Sigmoid colon (tissue), 7 donors: ENCODE data around the gene EFNA5. TPM values are rescaled to one million over a fixed set of nuclear protein-coding genes. Genes with fewer than 3 reads are reported as not detected.

Experiments
- DNase-seq: peaks from one replicate; pipeline ENCODE4 v3.0.0-alpha.2; 2019
- H3K27ac ChIP-seq, 4 donors: fragments of 200-600 bp; sonication (generic); one replicate each; pipeline ENCODE4 v1.5.1; 2016 to 2019; ENCODE audit warnings: mild to moderate bottlenecking in 1 of 4
- H3K27me3 ChIP-seq, 3 donors: fragments of 200-600 bp; sonication (generic); one replicate each; pipeline ENCODE4 v1.5.1; 2019; ENCODE audit warnings: mild to moderate bottlenecking in 1 of 3
- H3K36me3 ChIP-seq, 4 donors: fragments of 200-600 bp; sonication (generic); one replicate each; pipeline ENCODE4 v1.5.1; 2016 to 2019
- H3K4me1 ChIP-seq, 4 donors: fragments of 200-600 bp; sonication (generic); one replicate each; pipeline ENCODE4 v1.5.1; 2017 to 2019
- H3K4me3 ChIP-seq, 4 donors: fragments of 200-600 bp; sonication (generic); one replicate each; pipeline ENCODE4 v1.5.1; 2017 to 2019; ENCODE audit warnings: mild to moderate bottlenecking in 2 of 4, moderate library complexity in 1 of 4
- H3K9me3 ChIP-seq, 4 donors: fragments of 200-600 bp in 3 of 4; sonication (generic) in 3 of 4; one replicate each; pipeline versions ENCODE4 v1.5.1 to v1.6.1; 2013 to 2019
- CTCF ChIP-seq, 4 experiments: fragments of 450-650 bp in 3 of 4; fragments of 200-600 bp in 1 of 4; IDR thresholded peaks; one replicate each; pipeline ENCODE4 v1.5.1; 2016 to 2019; ENCODE audit warnings: antibody characterized with exemption in 4 of 4, mild to moderate bottlenecking in 3 of 4, moderate library complexity in 2 of 4
- EP300 ChIP-seq, 4 donors: sonication (generic); formaldehyde crosslinking; IDR thresholded peaks; one replicate each; pipeline ENCODE4 v1.6.1; 2017; ENCODE audit warnings: antibody characterized with exemption in 4 of 4
- POLR2A ChIP-seq, 2 donors: fragments of 450-650 bp; IDR thresholded peaks; one replicate each; pipeline ENCODE4 v1.6.1; 2016; ENCODE audit warnings: antibody characterized with exemption in 2 of 2, mild to moderate bottlenecking in 2 of 2, moderate library complexity in 2 of 2
- POLR2AphosphoS5 ChIP-seq, 4 donors: sonication (generic); formaldehyde crosslinking; IDR thresholded peaks; one replicate each; pipeline ENCODE4 v1.6.1; 2017; ENCODE audit warnings: antibody characterized with exemption in 4 of 4
- WGBS, 2 donors: extraction: QIAGEN DNeasy Blood & Tissue Kit; methylation state at CpG; one replicate each; pipeline ENCODE4 v1.1.7; 2013; 5-methylcytosine and 5-hydroxymethylcytosine counted together
- intact Hi-C: fragments of 100-400 bp; cut with DNase I; formaldehyde crosslinking; loops from one replicate; pipeline ENCODE4 v1.15.1; 2023
- polyA plus RNA-seq, 3 donors: library from polyadenylated mRNA; stranded (reverse); fragments of 200-250 nt; gene quantifications; one replicate each; pipeline ENCODE4 v1.2.3, GENCODE V29; 2013
- total RNA-seq, 4 donors: library from RNA; depleted of rRNA; stranded (reverse); fragments of >200 nt; gene quantifications; one replicate each; pipeline ENCODE4 v1.1.0, GENCODE V29; 2016
- donor health status: healthy with polysubstance abuse.
- donor health status: Bipolar disorder and iron deficiency.
- donor health status: healthy.

EFNA5 gene
- total and polyA plus RNA-seq, 7 donors, result 0.60 to 10.8 (median 6.8) TPM

DNA sequence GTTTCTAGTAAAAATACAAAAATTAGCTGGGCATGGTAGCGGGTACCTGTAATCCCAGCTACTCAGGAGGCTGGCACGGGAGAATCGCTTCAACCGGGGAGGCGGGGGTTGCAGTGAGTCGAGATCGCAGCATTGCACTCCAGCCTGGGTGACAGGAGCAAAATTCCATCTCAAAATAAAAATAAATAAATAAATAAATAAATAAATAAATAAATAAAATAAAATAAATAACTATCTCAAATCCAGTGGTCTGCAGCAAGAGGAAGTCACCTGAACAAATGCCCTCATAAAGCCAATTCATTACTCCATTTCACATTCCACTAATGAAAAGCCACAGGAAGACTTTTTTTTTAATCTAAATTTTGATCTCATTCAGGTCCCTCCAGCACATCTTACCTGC is 114.2 kb downstream of the EFNA5 start:
- intact Hi-C loops, result no loop called here
- H3K27ac ChIP-seq, result no peak overlapping the region
- no peaks in the 10 kb centered on the region for H3K4me1 ChIP-seq
- no peak for DNase-seq
- no peak overlapping the region for H3K4me3 ChIP-seq
- H3K36me3 ChIP-seq, result no peaks in the 10 kb centered on the region
- TF ChIP-seq POLR2AphosphoS5 (IDR thresholded peaks at IDR 0.05) (no peak), EP300 (IDR thresholded peaks at IDR 0.05) (no peak), POLR2A (IDR thresholded peaks at IDR 0.05) (no peak), CTCF (IDR thresholded peaks at IDR 0.05) (no peak)
- H3K27me3 ChIP-seq, result no peaks in the 10 kb centered on the region
- H3K9me3 ChIP-seq, result no peaks in the 10 kb centered on the region
- WGBS, 2 donors, result 98% methylated on average over 7 of the region's 7 CpGs

GRCh38 chr5:107555425-107556090 is 115.2 kb downstream of the EFNA5 start:
- intact Hi-C loops, result no loop called here
- no peak for DNase-seq
- no peak for TF ChIP-seq CTCF (IDR thresholded peaks at IDR 0.05)
- TF ChIP-seq POLR2A (IDR thresholded peaks at IDR 0.05), result no peak
- TF ChIP-seq EP300 (IDR thresholded peaks at IDR 0.05), result no peak
- TF ChIP-seq POLR2AphosphoS5 (IDR thresholded peaks at IDR 0.05), result no peak
- no peaks in the 10 kb centered on the region for H3K36me3 ChIP-seq
- H3K4me1 ChIP-seq, result no peaks in the 10 kb centered on the region
- no peak overlapping the region for H3K4me3 ChIP-seq
- H3K27ac ChIP-seq, result no peak overlapping the region
- 92 to 95% methylated on average over 4 of the region's 4 CpGs for WGBS, 2 donors
- no peaks in the 10 kb centered on the region for H3K27me3 ChIP-seq
- no peaks in the 10 kb centered on the region for H3K9me3 ChIP-seq

- Histone ChIP-seq H3K27ac (no peak overlapping the region), H3K4me1 (no peaks in the 10 kb centered on the region), H3K36me3 (no peaks in the 10 kb centered on the region), H3K9me3 (no peaks in the 10 kb centered on the region), H3K4me3 (no peak overlapping the region), H3K27me3 (no peaks in the 10 kb centered on the region)
- 88 to 90% methylated on average over 7 of the region's 7 CpGs for whole genome bisulfite sequencing, 2 donors
- intact Hi-C loops, result no loop called here
- TF ChIP-seq CTCF (IDR thresholded peaks at IDR 0.05) (no peak), POLR2AphosphoS5 (IDR thresholded peaks at IDR 0.05) (no peak), POLR2A (IDR thresholded peaks at IDR 0.05) (no peak), EP300 (IDR thresholded peaks at IDR 0.05) (no peak)
- no peak for DNase-seq
Measured at GRCh38 chr5:107554776-107555424, 115.8 kb downstream of the EFNA5 start.

DNA sequence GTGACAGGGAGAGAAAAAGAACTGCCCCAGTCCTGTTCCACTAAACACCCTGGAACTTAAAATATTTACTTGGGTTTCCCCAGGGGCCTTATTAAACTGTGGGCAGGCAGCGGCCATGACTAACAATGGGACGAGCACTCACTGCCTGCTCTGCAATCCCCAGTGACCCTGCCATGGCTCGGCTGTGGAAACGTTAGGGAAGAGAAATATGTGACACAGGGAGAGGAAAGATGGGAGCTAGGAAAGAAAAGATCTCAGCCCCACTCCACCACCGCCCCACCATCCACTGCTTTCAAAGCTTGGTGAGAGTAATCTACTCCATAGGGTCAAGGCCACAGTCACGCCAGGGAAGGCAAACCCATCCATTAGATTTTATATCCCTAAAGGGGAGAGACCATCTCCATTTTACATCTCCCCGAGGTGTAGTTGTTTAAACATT is 117.6 kb downstream of the EFNA5 start:
- no peak for DNase-seq
- intact Hi-C loops, result no loop called here
- Histone ChIP-seq H3K4me3 (no peak overlapping the region), H3K27me3 (no peaks in the 10 kb centered on the region), H3K4me1 (no peaks in the 10 kb centered on the region), H3K9me3 (no peaks in the 10 kb centered on the region), H3K36me3 (no peaks in the 10 kb centered on the region), H3K27ac (no peak overlapping the region)
- 84 to 88% methylated on average over 7 of the region's 7 CpGs for WGBS, 2 donors
- no peak for TF ChIP-seq POLR2AphosphoS5 (IDR thresholded peaks at IDR 0.05)

DNA sequence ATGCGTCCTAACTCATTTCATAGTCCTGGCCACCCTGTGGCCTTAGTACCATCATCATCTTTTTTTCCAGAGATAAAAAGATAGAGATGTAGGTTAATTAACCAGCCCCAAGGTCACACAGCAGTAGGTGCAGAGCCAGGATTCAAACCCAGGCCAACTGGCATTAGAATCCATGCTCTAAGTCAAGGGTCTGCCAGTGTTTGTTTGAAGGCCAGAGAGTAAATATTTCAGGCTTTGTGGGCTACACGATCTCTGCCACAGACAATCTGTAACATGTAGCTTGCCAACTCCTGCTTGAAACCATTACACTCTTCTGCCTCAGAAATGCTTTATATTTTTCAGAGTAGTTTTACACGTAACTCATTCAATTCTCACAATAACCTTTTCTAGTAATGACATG is 119.6 kb downstream of the EFNA5 start:
- no peaks in the 10 kb centered on the region for H3K36me3 ChIP-seq
- H3K4me1 ChIP-seq, result no peaks in the 10 kb centered on the region
- H3K27ac ChIP-seq, result no peak overlapping the region
- intact Hi-C loops, result no loop called here
- H3K27me3 ChIP-seq, result no peaks in the 10 kb centered on the region
- TF ChIP-seq EP300 (IDR thresholded peaks at IDR 0.05) (no peak), POLR2A (IDR thresholded peaks at IDR 0.05) (no peak), POLR2AphosphoS5 (IDR thresholded peaks at IDR 0.05) (no peak), CTCF (IDR thresholded peaks at IDR 0.05) (no peak)
- DNase-seq, result no peak
- H3K4me3 ChIP-seq, result no peak overlapping the region
- no peaks in the 10 kb centered on the region for H3K9me3 ChIP-seq
- 88 to 90% methylated on average over 3 of the region's 3 CpGs for WGBS, 2 donors
